ENCODE results near the gene GRAMD1A.
"Not testable (repeated sequence)": the region's sequence is repeated elsewhere in the genome, so short reads cannot be mapped to it uniquely, and the experiment has no call there.

GRAMD1A gene

DNA sequence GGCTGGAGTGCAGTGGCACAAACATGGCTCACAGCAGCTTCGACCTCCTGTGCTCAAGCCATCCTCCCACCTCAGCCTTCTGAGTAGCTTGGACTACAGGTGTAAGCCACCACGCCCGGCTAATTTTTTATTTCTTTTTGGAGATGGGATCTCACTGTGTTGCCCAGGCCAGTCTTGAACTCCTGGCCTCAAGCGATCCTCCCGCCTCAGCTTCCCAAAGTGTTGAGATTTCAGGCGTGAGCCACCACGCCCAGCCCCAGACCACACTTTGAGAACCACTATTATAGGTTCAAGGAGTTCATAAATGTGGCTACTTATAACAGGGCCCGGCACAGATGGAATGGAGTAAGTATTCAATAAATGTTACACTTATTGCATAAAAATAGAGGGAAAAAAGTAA lies 26.9 kb downstream of the GRAMD1A start:
- TF ChIP-seq, protein P1, sequence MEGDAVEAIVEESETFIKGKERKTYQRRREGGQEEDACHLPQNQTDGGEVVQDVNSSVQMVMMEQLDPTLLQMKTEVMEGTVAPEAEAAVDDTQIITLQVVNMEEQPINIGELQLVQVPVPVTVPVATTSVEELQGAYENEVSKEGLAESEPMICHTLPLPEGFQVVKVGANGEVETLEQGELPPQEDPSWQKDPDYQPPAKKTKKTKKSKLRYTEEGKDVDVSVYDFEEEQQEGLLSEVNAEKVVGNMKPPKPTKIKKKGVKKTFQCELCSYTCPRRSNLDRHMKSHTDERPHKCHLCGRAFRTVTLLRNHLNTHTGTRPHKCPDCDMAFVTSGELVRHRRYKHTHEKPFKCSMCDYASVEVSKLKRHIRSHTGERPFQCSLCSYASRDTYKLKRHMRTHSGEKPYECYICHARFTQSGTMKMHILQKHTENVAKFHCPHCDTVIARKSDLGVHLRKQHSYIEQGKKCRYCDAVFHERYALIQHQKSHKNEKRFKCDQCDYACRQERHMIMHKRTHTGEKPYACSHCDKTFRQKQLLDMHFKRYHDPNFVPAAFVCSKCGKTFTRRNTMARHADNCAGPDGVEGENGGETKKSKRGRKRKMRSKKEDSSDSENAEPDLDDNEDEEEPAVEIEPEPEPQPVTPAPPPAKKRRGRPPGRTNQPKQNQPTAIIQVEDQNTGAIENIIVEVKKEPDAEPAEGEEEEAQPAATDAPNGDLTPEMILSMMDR (IDR thresholded peaks at IDR 0.05; ENCODE audit: borderline replicate concordance, insufficient read depth, low read depth, low read length), result no peak
- H3K4me3 ChIP-seq (ENCODE audit: low read depth, low read length), result no peak overlapping the region

DNA sequence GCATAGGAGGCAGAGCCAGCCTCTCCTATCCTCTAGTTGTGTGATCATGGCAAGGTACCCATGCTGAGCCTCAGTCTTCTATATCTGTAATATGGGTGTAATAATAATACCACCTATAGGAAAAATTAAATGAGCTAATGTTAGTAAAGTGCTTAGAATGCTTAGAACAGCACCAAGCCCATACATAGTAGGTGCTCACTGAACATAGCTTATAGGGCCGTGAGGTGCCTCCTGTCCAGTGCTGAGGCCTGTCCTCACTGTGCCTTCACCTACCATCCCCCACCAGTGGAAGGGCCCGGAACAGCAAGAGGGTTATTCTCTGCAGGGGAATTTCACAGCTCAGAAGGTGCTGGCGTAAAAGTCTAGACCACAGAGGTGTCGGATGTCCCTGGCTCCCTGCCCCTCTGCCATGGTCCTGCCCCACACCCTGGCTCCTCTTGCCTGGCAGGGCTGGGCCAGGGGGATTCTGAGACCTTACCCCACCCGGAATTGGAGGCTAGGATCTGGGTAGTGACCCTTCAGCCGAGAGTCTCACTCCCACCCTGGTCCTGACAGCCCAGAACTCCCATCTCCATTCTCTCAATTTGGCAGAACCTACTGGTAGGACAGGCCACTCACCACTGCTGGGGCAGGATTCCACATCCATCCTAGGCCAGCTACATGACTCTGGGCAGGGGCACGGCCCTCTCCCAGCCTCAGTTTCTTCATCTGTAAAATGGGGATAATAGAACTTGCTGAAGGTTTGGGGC lies 27.9 kb downstream of the GRAMD1A start:
- no peak overlapping the region for H3K4me3 ChIP-seq (ENCODE audit: low read depth, low read length)
- TF ChIP-seq, protein P1 (IDR thresholded peaks at IDR 0.05; ENCODE audit: borderline replicate concordance, insufficient read depth, low read depth, low read length), result no peak

DNA sequence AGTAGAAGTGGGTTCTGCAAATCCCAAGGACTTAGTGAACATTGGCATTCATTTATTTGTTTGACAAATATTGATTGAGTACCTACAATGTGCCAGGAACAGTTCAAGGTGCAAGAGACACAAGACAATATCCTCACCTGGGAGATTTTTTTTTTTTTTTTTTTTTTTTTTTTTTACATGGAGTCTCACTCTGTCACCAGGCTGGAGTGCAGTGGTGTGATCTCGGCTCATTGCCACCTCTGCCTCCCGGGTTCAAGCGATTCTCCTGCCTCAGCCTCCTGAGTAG lies 28.4 kb downstream of the GRAMD1A start:
- H3K4me3 ChIP-seq (ENCODE audit: low read depth, low read length), result not testable (repeated sequence)

DNA sequence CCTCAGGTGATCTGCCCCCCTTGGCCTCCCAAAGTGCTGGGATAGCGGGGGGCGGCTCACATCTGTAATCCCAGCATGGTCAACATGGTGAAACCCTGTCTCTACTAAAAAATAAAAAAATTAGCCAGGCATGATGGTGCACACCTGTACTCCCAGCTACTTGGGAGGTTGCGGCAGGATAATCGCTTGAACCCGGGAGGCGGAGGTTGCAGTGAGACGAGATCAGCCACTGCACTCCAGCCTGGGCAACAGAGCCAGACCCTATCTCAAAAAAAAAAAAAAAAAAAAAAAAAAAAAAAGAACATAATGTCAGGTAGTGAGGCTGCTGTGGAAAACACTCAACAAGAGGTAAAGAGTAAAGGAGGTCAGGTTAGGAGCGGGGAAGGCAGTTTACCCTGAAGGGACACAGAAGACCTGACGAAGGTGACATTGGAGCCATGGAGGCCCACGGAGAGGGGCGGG lies 29.2 kb downstream of the GRAMD1A start:
- H3K4me3 ChIP-seq (ENCODE audit: low read depth, low read length), result not testable (repeated sequence)

DNA sequence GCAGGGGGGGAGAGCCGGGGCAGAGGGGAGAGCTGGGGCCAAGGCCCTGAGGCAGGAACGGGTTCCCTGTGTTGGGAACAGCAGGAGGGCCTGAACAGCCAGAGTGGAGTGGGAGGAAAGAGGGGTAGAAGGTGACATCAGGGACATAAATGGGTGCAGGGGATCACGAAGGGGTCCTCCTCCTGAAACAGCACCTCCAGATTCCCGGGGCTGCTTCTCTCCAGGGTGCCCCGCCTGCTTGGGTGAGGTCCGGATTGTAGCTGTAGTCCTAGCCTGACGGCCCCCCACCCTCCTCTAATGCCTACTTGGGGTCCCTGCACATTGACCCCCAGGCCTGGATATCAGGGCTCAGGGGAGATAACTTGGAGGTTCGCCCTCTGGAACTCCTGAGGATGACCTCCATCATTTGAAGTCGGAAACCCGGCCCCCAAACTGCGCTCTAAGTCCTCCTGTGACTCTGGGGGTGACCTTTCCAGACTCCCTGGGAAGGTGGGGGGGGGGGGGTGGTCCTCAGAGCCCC lies 29.7 kb downstream of the GRAMD1A start:
- TF ChIP-seq, protein P1 (IDR thresholded peaks at IDR 0.05; ENCODE audit: borderline replicate concordance, insufficient read depth, low read depth, low read length), result no peak
- no peak overlapping the region for H3K4me3 ChIP-seq (ENCODE audit: low read depth, low read length)

DNA sequence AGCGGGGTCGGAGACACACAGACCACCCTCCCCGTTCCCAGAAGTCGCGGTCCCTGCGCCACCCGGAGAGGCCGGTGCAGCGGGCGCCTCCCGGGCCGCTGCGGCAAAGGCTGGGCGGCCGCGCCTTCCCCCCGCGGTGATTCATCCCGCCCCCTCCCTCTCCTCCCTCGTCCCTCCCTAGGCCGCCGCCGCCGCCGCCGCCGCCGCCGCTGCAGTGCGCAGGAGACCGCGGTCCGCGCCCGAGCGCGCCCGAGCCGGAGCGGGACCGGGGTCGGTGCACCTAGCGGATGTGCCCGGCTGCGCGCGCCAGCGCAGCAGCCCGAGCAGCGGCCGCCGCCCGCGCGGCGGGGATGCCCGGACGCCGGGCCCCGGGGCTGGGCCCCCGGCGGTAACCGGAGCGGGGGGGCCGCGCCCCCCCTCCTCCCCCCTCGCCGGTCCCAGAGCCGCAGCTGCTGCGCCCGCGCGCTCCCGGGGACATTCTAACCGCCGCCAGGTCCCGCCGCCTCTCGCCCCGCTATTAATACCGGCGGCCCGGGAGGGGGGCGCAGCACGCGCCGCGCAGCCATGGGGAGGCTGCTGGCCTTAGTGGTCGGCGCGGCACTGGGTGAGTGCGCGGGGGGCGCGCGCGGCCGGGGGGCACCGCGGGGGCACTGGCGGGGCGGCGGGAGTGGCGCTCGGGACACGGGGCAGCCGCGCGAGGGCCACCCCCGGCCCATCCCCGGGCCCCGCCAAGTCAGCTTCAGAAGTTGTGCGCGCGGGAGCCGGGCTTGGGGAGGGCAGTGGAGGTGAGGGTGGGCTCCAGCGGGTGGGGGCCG lies 30.3 kb downstream of the GRAMD1A start, which contains the start of gene SCN1B:
Gene SCN1B (plus strand): TSS at position 214 of the 815 bp plus-strand sequence. CDS start 351 bp downstream, at position 565.
- TF ChIP-seq, protein P1 (IDR thresholded peaks at IDR 0.05; ENCODE audit: borderline replicate concordance, insufficient read depth, low read depth, low read length), result no peak
- H3K4me3 ChIP-seq (ENCODE audit: low read depth, low read length), result no peak within 1 kb of the TSS

DNA sequence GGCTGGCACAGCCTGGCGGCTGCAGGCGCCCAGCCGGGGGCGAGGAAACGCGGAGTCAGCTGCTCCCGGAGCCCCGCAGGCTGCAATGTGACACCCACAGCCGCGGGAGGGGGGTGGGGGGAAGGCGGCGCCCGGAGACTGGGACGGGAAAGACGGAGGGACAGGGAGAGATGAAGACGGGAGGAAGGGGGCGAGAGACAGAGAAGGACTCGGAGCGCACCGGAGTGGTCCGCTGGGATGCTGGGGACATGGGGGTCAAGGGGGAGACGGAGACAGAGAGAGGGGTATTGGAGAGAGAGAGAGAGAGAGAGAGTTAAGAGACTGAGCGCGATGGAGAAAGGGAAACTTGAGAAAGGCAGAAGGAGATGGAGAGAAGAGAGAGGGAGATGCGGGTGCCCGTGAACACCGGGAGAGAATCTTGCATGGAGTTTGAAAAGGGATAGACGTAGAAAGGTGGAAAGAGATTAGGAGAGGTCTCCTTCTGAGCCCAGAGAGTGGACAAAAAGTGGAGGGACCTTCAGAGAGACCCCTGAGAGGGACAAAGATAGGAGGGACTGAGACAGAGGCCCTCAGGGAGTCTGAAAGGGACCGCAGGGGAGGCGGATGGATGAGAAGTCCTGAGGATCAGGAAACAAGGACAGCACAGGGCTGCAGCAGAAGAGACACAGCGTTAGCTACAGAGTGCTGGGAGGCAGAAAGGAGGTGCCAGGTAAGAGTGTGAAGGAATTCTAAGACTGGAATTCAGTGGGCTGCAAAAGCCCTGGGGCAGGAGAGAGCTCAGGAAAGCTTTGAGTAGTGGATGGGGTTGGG lies 31.2 kb downstream of the GRAMD1A start:
- H3K4me3 ChIP-seq (ENCODE audit: low read depth, low read length), result no peak overlapping the region
- TF ChIP-seq, protein P1 (IDR thresholded peaks at IDR 0.05; ENCODE audit: borderline replicate concordance, insufficient read depth, low read depth, low read length), result no peak
